Dermis blood vessel endothelial cell (primary cell): Measurements from ENCODE around the gene OR10J1. TPM values are rescaled to one million over a fixed set of nuclear protein-coding genes. Genes with fewer than 3 reads are reported as not detected.

Experiments
- total RNA-seq: library from RNA; depleted of rRNA; stranded (reverse); fragments of >200 nt; gene quantifications from 2 replicates; pipeline ENCODE4 v1.2.3, GENCODE V29; 2014

Gene OR10J1
- total RNA-seq, 1 donor from 2014 or later = not detected

Other genes with a start within 250 kb of the OR10J1 start
- 0.17 TPM in 1 of 2 replicates, not detected in the other for gene ACKR1, start 234.8 kb upstream of the OR10J1 start, total RNA-seq
- gene FCER1A, start 137.4 kb upstream of the OR10J1 start, total RNA-seq = not detected in 2 replicates
- not detected in 2 replicates for gene OR10J4, start 7.5 kb upstream of the OR10J1 start, total RNA-seq
- gene OR10J5, start 96.3 kb downstream of the OR10J1 start, total RNA-seq = not detected in 2 replicates
- not detected in 2 replicates for gene APCS, start 148.1 kb downstream of the OR10J1 start, total RNA-seq